ENCODE data around the gene WARS2. TPM values are rescaled to one million over a fixed set of nuclear protein-coding genes. Genes with fewer than 3 reads are reported as not detected.

Gene WARS2
- total RNA-seq, 4 donors from 2014 or later, result 8.9 to 22.1 (median 12.8) TPM

GRCh38 chr1:119005724-119006405 is 134.6 kb downstream of the WARS2 start:
- no peaks in the 10 kb centered on the region for H3K9me3 ChIP-seq

GRCh38 chr1:119004781-119005180 is 135.7 kb downstream of the WARS2 start:
- Histone ChIP-seq H3K4me1 (peaks cover 20 to 64% (median 42%) of the 10 kb centered on the region in 3 donors), H3K4me3 (no peak overlapping the region), H3K27me3 (peaks cover 20 to 100% (median 53%) of the 10 kb centered on the region in 4 donors), H3K36me3 (no peaks in the 10 kb centered on the region), H3K9me3 (no peaks in the 10 kb centered on the region), H3K27ac (no peak overlapping the region)
- intact Hi-C loops (cut with DNase I), result loop anchor here (5.0 kb wide), 1 partner anchor 852 kb away; no protein-coding TSS in a partner anchor
- WGBS, 2 donors, result 63 to 67% methylated on average over 2 of the region's 2 CpGs
- TF ChIP-seq, protein P1, sequence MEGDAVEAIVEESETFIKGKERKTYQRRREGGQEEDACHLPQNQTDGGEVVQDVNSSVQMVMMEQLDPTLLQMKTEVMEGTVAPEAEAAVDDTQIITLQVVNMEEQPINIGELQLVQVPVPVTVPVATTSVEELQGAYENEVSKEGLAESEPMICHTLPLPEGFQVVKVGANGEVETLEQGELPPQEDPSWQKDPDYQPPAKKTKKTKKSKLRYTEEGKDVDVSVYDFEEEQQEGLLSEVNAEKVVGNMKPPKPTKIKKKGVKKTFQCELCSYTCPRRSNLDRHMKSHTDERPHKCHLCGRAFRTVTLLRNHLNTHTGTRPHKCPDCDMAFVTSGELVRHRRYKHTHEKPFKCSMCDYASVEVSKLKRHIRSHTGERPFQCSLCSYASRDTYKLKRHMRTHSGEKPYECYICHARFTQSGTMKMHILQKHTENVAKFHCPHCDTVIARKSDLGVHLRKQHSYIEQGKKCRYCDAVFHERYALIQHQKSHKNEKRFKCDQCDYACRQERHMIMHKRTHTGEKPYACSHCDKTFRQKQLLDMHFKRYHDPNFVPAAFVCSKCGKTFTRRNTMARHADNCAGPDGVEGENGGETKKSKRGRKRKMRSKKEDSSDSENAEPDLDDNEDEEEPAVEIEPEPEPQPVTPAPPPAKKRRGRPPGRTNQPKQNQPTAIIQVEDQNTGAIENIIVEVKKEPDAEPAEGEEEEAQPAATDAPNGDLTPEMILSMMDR (IDR thresholded peaks at IDR 0.05), result no peak
- no peak for TF ChIP-seq POLR2A (IDR thresholded peaks at IDR 0.05)
- no peak for DNase-seq

More at GRCh38 chr1:119005724-119006405, 134.6 kb downstream of the WARS2 start:
- Histone ChIP-seq H3K36me3 (no peaks in the 10 kb centered on the region), H3K4me1 (peaks cover 20 to 53% (median 38%) of the 10 kb centered on the region in 3 donors), H3K4me3 (no peak overlapping the region), H3K27me3 (peaks cover 14 to 91% (median 45%) of the 10 kb centered on the region in 4 donors), H3K27ac (no peak overlapping the region)
- intact Hi-C loops (cut with DNase I), result loop anchor here (5.0 kb wide), 1 partner anchor 854 kb away; no protein-coding TSS in a partner anchor
- TF ChIP-seq, protein P1 (IDR thresholded peaks at IDR 0.05), result no peak
- TF ChIP-seq POLR2A (IDR thresholded peaks at IDR 0.05), result no peak
- WGBS, 2 donors, result 20% methylated on average over 16 to 17 of the region's 17 CpGs
- no peak for DNase-seq

- no peak for DNase-seq
- Histone ChIP-seq H3K9me3 (no peaks in the 10 kb centered on the region), H3K36me3 (no peaks in the 10 kb centered on the region), H3K4me1 (peaks cover 20 to 68% (median 42%) of the 10 kb centered on the region in 3 donors), H3K27me3 (peaks cover 20 to 100% (median 56%) of the 10 kb centered on the region in 4 donors), H3K4me3 (no peak overlapping the region), H3K27ac (no peak overlapping the region)
- TF ChIP-seq, protein P1 (IDR thresholded peaks at IDR 0.05), result no peak
- no peak for TF ChIP-seq POLR2A (IDR thresholded peaks at IDR 0.05)
- intact Hi-C loops (cut with DNase I), result no loop called here
- 28 to 52% methylated on average over 5 of the region's 5 CpGs for WGBS, 2 donors
Observed at GRCh38 chr1:119004129-119004527, 136.3 kb downstream of the WARS2 start.

- Histone ChIP-seq H3K4me3 (no peak overlapping the region), H3K27ac (no peak overlapping the region), H3K27me3 (peaks cover 20 to 100% (median 59%) of the 10 kb centered on the region in 4 donors), H3K36me3 (no peaks in the 10 kb centered on the region), H3K4me1 (peaks cover 20 to 63% (median 38%) of the 10 kb centered on the region in 3 donors), H3K9me3 (no peaks in the 10 kb centered on the region)
- no peak for DNase-seq
- intact Hi-C loops (cut with DNase I), result no loop called here
- 56 to 57% methylated on average over 10 of the region's 14 CpGs for WGBS, 2 donors
- TF ChIP-seq POLR2A (IDR thresholded peaks at IDR 0.05), result no peak
- TF ChIP-seq, protein P1 (IDR thresholded peaks at IDR 0.05), result no peak
Observed at GRCh38 chr1:119003413-119004128, 136.9 kb downstream of the WARS2 start.

Data from esophagus squamous epithelium (tissue), 5 donors.